Activated CD4-positive, alpha-beta T cell treated with anti-CD3 and anti-CD28 coated beads for 4 hours (primary cell): Measurements from ENCODE around the gene LMF2.
A peak's percentile ranks its signal among the peaks of the same experiment; 100 is the strongest.
"Not testable (repeated sequence)": the region's sequence is repeated elsewhere in the genome, so short reads cannot be mapped to it uniquely, and the experiment has no call there.

ENCODE experiments used
- DNase-seq, 2 donors: peaks; one replicate each; pipeline ENCODE4 v3.0.0-alpha.2; 2020

LMF2 gene

GRCh38 chr22:50522806-50523438 lies 15.4 kb upstream of the LMF2 start:
- DNase-seq, result no peak

- DNase-seq, result no peak
Measured at GRCh38 chr22:50522208-50522805, 14.8 kb upstream of the LMF2 start.

GRCh38 chr22:50521710-50522109 lies 14.2 kb upstream of the LMF2 start:
- no peak for DNase-seq

GRCh38 chr22:50520826-50521453 lies 13.4 kb upstream of the LMF2 start:
- no peak for DNase-seq

- not testable (repeated sequence) for DNase-seq
Measured at GRCh38 chr22:50520184-50520583, 12.7 kb upstream of the LMF2 start.

GRCh38 chr22:50519151-50519550 lies 11.6 kb upstream of the LMF2 start:
- no peak for DNase-seq

- no peak for DNase-seq
Measured at GRCh38 chr22:50518606-50519005, 11.1 kb upstream of the LMF2 start.

GRCh38 chr22:50517495-50518260 lies 10.2 kb upstream of the LMF2 start:
- DNase-seq, result no peak

- no peak for DNase-seq
Measured at GRCh38 chr22:50516891-50517290, 9.4 kb upstream of the LMF2 start.

- DNase-seq, result no peak
Measured at GRCh38 chr22:50516068-50516467, 8.6 kb upstream of the LMF2 start.

- no peak for DNase-seq
Measured at GRCh38 chr22:50513175-50513574, 5.7 kb upstream of the LMF2 start.

GRCh38 chr22:50508897-50509296 lies 1.4 kb upstream of the LMF2 start:
- DNase-seq, result no peak

GRCh38 chr22:50507991-50508884 lies 736 bp upstream of the LMF2 start, which contains the start of gene NCAPH2:
Gene NCAPH2, plus strand, starts transcription at chr22:50508224. Its CDS starts 114 bp downstream, at chr22:50508338.
- peak in 1 of 2 donors; percentile 99 for DNase-seq

- DNase-seq, result no peak
Measured at GRCh38 chr22:50506611-50507420, 686 bp downstream of the LMF2 start.

- no peak for DNase-seq
Measured at GRCh38 chr22:50505776-50506610, 1.5 kb downstream of the LMF2 start.

GRCh38 chr22:50505276-50505775 lies 2.2 kb downstream of the LMF2 start:
- DNase-seq, result no peak

- no peak for DNase-seq
Measured at GRCh38 chr22:50504369-50505211, 2.9 kb downstream of the LMF2 start.

- no peak for DNase-seq
Measured at GRCh38 chr22:50503475-50504145, 3.9 kb downstream of the LMF2 start.
